K562 (cell line): ENCODE data around the gene SIGLEC6. TPM values are rescaled to one million over a fixed set of nuclear protein-coding genes. Genes with fewer than 3 reads are reported as not detected.

ENCODE experiments used
- ATAC-seq: fragments of 200-7000 bp; cut with Tn5 transposase; 3 replicates; pipeline ENCODE4 v1.9.1; 2020; ENCODE audit warnings: moderate library complexity
- BruUV-seq: library from RNA; stranded (reverse); fragments of 400-500 nt; replicated peaks from 2 replicates; lab custom pipeline; 2021; lab: Mats Ljungman, UMichigan
- CTCF ChIA-PET: fragments of 300-600 bp; formaldehyde crosslinking; extraction: SDS; loops from one replicate; lab custom pipeline; 2021; ENCODE audit warnings: low intra/inter-chr PET ratio; lab: Yijun Ruan, JAX
- POLR2A ChIA-PET: fragments of 300-600, 350-650 bp; sonication (Branson Sonifier 250); formaldehyde crosslinking; extraction: SDS; loops from one replicate; lab custom pipeline; 2021; ENCODE audit warnings: antibody characterized with exemption, inconsistent platforms; lab: Yijun Ruan, JAX
- DNase-seq, 4 experiments: peaks; one replicate each; pipeline versions ENCODE4 v3.0.0 to v3.0.0-alpha.2; 2011 to 2018; ENCODE audit warnings: low spot score in 3 of 4, mixed read lengths in 3 of 4; ENCODE audit errors: extremely low read depth in 1 of 4
- FAIRE-seq: peaks from 2 replicates; lab custom pipeline; 2011; peaks lifted over from hg19 to GRCh38; lab: Jason Lieb, UNC
- H2AFZ ChIP-seq: 2 replicates; pipeline ENCODE4 v1.6.0; 2011; ENCODE audit warnings: low read depth, low read length, control low read depth, inconsistent platforms
- H3K27ac ChIP-seq: fragments of 200-600 bp; 3 replicates; pipeline ENCODE4 v1.8.0; 2011; ENCODE audit warnings: low read depth, mild to moderate bottlenecking, control low read depth, inconsistent platforms, low read length, moderate library complexity, mixed read lengths; ENCODE audit errors: extremely low read depth
- H3K27me3 ChIP-seq, 2 experiments: fragments of 300-600 bp in 1 of 2; 2 replicates in 1 of 2; 3 replicates in 1 of 2; pipeline versions ENCODE4 v1.6.0 to v1.8.0; 2011; ENCODE audit warnings: inconsistent platforms in 2 of 2, low read length in 2 of 2, mild to moderate bottlenecking in 1 of 2, mixed read lengths in 1 of 2, moderate library complexity in 1 of 2; ENCODE audit not compliant: control insufficient read depth in 2 of 2, insufficient read depth in 2 of 2
- H3K36me3 ChIP-seq: fragments of 300-600 bp; 3 replicates; pipeline ENCODE4 v1.8.0; 2011; ENCODE audit warnings: mild to moderate bottlenecking, low read length, inconsistent platforms; ENCODE audit not compliant: control insufficient read depth, insufficient read depth
- H3K4me1 ChIP-seq, 2 experiments: fragments of 200-600 bp in 1 of 2; replicated peaks in 1 of 2; 2 replicates in 1 of 2; 3 replicates in 1 of 2; pipeline versions ENCODE4 v1.5.1 to v1.8.0; 2011; ENCODE audit warnings: inconsistent platforms in 2 of 2, low read length in 2 of 2, mild to moderate bottlenecking in 1 of 2, mixed read lengths in 1 of 2, moderate library complexity in 1 of 2; ENCODE audit not compliant: control insufficient read depth in 2 of 2, insufficient read depth in 2 of 2
- H3K4me2 ChIP-seq: 2 replicates; pipeline ENCODE4 v1.6.1; 2011; ENCODE audit warnings: low read length, control low read depth, inconsistent platforms, mixed read lengths; ENCODE audit not compliant: insufficient read depth
- H3K4me3 ChIP-seq: fragments of 200-600 bp; sonication (generic), shearing (Covaris generic); 2 replicates; pipeline ENCODE4 v1.5.1; 2016; ENCODE audit warnings: control low read depth, inconsistent platforms
- H3K79me2 ChIP-seq: fragments of 200-600 bp; 3 replicates; pipeline ENCODE4 v1.8.0; 2011; ENCODE audit warnings: low read length, inconsistent platforms; ENCODE audit not compliant: control insufficient read depth, insufficient read depth
- H3K9ac ChIP-seq, 2 experiments: 2 replicates each; pipeline versions ENCODE4 v1.6.0 to v1.6.1; 2011; ENCODE audit warnings: low read depth in 2 of 2, low read length in 2 of 2, control low read depth in 1 of 2, inconsistent platforms in 1 of 2, mild to moderate bottlenecking in 1 of 2, mixed read lengths in 1 of 2; ENCODE audit not compliant: insufficient read depth in 1 of 2
- H3K9me1 ChIP-seq: one replicate; pipeline ENCODE4 v1.6.0; 2011; ENCODE audit warnings: inconsistent platforms, mild to moderate bottlenecking, low read length, moderate library complexity; ENCODE audit not compliant: control insufficient read depth, insufficient read depth
- H3K9me3 ChIP-seq: replicated peaks from 2 replicates; pipeline ENCODE4 v1.5.1; 2011; ENCODE audit warnings: low read depth, low read length, inconsistent platforms; ENCODE audit not compliant: control insufficient read depth, insufficient read depth
- H4K20me1 ChIP-seq: replicated peaks from 2 replicates; pipeline ENCODE4 v1.6.1; 2011; ENCODE audit warnings: low read length, inconsistent platforms, mixed read lengths; ENCODE audit not compliant: control insufficient read depth, insufficient read depth
- BACH1 ChIP-seq: fragments of 200-800 bp; sonication (Bioruptor generic); IDR thresholded peaks from 2 replicates; pipeline ENCODE4 v1.6.1; 2016; ENCODE audit warnings: missing genetic modification characterization, missing compliant biosample characterization
- HNRNPLL ChIP-seq: fragments of 200-400 bp; formaldehyde crosslinking; IDR thresholded peaks from 2 replicates; pipeline ENCODE4 v1.6.1; 2017; ENCODE audit warnings: low read length, low read depth, mild to moderate bottlenecking; ENCODE audit not compliant: poor library complexity, severe bottlenecking
- MAFF ChIP-seq: IDR thresholded peaks from 2 replicates; pipeline ENCODE4 v1.6.1; 2012; ENCODE audit warnings: low read length, improper control_type of control experiment
- NFE2L1 ChIP-seq: fragments of 450-650 bp; IDR thresholded peaks from 2 replicates; pipeline ENCODE4 v1.6.1; 2016; ENCODE audit warnings: missing genetic modification characterization, low read depth, mild to moderate bottlenecking, missing compliant biosample characterization, moderate library complexity, borderline replicate concordance
- PML ChIP-seq: IDR thresholded peaks from 2 replicates; pipeline ENCODE4 v1.6.1; 2012; ENCODE audit warnings: low read length, inconsistent platforms
- RB1 ChIP-seq: fragments of 450-650 bp; IDR thresholded peaks from 2 replicates; pipeline ENCODE4 v1.6.1; 2017; ENCODE audit warnings: low read depth, mild to moderate bottlenecking
- SAFB2 ChIP-seq: fragments of 200-400 bp; formaldehyde crosslinking; IDR thresholded peaks from 2 replicates; pipeline ENCODE4 v1.6.1; 2018; ENCODE audit warnings: borderline replicate concordance, low read length, low read depth, moderate library complexity; ENCODE audit not compliant: severe bottlenecking
- SETDB1 ChIP-seq: IDR thresholded peaks from one replicate; pipeline ENCODE4 v1.6.1; 2012; ENCODE audit warnings: low read length, control low read depth, inconsistent platforms
- SOX6 ChIP-seq: fragments of 450-650 bp; IDR thresholded peaks from 2 replicates; pipeline ENCODE4 v1.6.1; 2014; ENCODE audit warnings: mild to moderate bottlenecking
- ZNF347 ChIP-seq: fragments of 450-650 bp; formaldehyde crosslinking; IDR thresholded peaks from 2 replicates; pipeline ENCODE4 v1.4.0; 2020; ENCODE audit warnings: low read depth, mild to moderate bottlenecking, moderate library complexity
- ZNF436 ChIP-seq: fragments of 250-450, 450-650 bp; sonication (Bioruptor Pico); formaldehyde crosslinking; IDR thresholded peaks from 2 replicates; pipeline ENCODE4 v1.7.0; 2020; ENCODE audit warnings: mild to moderate bottlenecking
- WGBS: fragments of 100-300 bp; shearing (Covaris generic); methylation state at CpG from one replicate; pipeline ENCODE4 v1.1.6; 2016; ENCODE audit warnings: low coverage, mixed read lengths; ENCODE audit not compliant: insufficient coverage; ENCODE audit errors: missing lambda C conversion rate; 5-methylcytosine and 5-hydroxymethylcytosine counted together
- in situ Hi-C: fragments of 300-500 bp; cut with MboI; formaldehyde crosslinking; loops from 4 replicates; pipeline ENCODE4 v1.15.0; 2018; ENCODE audit warnings: inconsistent platforms, mixed read lengths
- intact Hi-C: fragments of 100-400 bp; cut with micrococcal nuclease; formaldehyde crosslinking; loops from 2 replicates; pipeline ENCODE4 v1.14.2; 2022
- polyA plus RNA-seq, 8 experiments: library from polyadenylated mRNA; depleted of rRNA in 4 of 8; stranded (reverse) in 5 of 8; unstranded in 3 of 8; fragments of >200 nt; fragmentation: Nextera tagmentation in 2 of 8; fragmentation: Illumina TruSeq in 1 of 8; extraction: Ambion mirVana in 2 of 8; extraction: Trizol in 1 of 8; gene quantifications; 2 replicates each; pipeline versions ENCODE4 v1.2.1 to v1.2.3, GENCODE V29; 2011 to 2014; ENCODE audit warnings: inconsistent platforms in 1 of 8, missing spikeins in 1 of 8
- total RNA-seq, 7 experiments: library from RNA; depleted of rRNA in 6 of 7; stranded (reverse); fragments of >200 nt in 6 of 7; fragmentation: Illumina TruSeq in 2 of 7; extraction: Trizol in 2 of 7; gene quantifications; 2 replicates each; pipeline versions ENCODE4 v1.2.1 to v1.2.3, GENCODE V29; 2011 to 2021; ENCODE audit warnings: low replicate concordance in 1 of 7
- TF ChIP-seq, protein P1 (sequence below): fragments of 200-800 bp; sonication (Bioruptor generic); IDR thresholded peaks from 2 replicates; pipeline ENCODE4 v1.6.1; 2017; ENCODE audit warnings: missing genetic modification characterization, missing compliant biosample characterization
- TF ChIP-seq, protein P2 (sequence below), 2 experiments: fragments of 200-800 bp in 1 of 2; sonication (Bioruptor generic) in 1 of 2; sonication (generic) in 1 of 2; formaldehyde crosslinking in 1 of 2; IDR thresholded peaks in 1 of 2; conservative IDR thresholded peaks in 1 of 2; 2 replicates each; pipeline versions ENCODE4 v1.5.0 to v1.6.1; 2016 to 2020; ENCODE audit warnings: missing compliant biosample characterization in 1 of 2, missing genetic modification characterization in 1 of 2, missing genetic modification reagents in 1 of 2
- TF ChIP-seq, protein P3 (sequence below): fragments of 250-450 bp; sonication (Bioruptor Pico); IDR thresholded peaks from 2 replicates; pipeline ENCODE4 v1.8.0; 2022; ENCODE audit warnings: inconsistent platforms, mild to moderate bottlenecking, moderate library complexity, borderline replicate concordance
- TF ChIP-seq, protein P4 (sequence below): IDR thresholded peaks from 2 replicates; pipeline ENCODE4 v1.6.1; 2011; ENCODE audit not compliant: insufficient read length; ENCODE audit errors: extremely low read depth
- TF ChIP-seq, protein P5 (sequence below): fragments of 250-450 bp; sonication (Bioruptor Pico); IDR thresholded peaks from 2 replicates; pipeline ENCODE4 v1.4.0; 2020

The SIGLEC6 gene
- total and polyA plus RNA-seq, 9 of the 15 experiments (the other 6 are each of a cell fraction or from before 2014, with no cell fraction given), result 0.03 to 17.5 (median 0.71) TPM

DNA sequence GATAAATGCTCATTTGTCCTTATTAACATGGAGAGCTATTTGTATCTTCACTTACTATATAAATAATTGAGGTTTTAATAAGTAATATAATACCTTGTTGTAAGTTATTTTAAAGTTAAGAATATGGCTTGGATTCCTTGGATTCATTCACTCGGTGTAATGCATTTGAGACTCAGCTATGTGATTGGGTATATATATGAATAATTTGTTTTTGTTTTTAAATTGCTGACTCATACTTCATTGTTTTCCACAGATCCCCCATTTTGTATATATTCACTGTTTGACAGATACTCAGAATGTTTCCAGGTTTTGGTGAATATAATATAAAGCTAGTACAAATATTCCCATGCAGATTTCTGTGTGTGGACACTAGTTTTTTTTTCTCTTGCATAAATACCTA lies 59.9 kb downstream of the SIGLEC6 start:
- ATAC-seq, result no peak
- DNase-seq, result no peak
- no peak overlapping the region for H3K4me2 ChIP-seq
- no peaks in the 10 kb centered on the region for H4K20me1 ChIP-seq
- FAIRE-seq, result no peak
- no peak overlapping the region for H3K4me3 ChIP-seq
- H3K9me1 ChIP-seq, result no peaks in the 10 kb centered on the region
- H2AFZ ChIP-seq, result no peak overlapping the region
- peak overlapping the region; percentile 11; the same call in 2 of the 3 replicates for H3K27ac ChIP-seq
- CTCF ChIA-PET, result no interaction called here
- no peaks in the 10 kb centered on the region for H3K27me3 ChIP-seq
- peaks cover 17 to 31% of the 10 kb centered on the region in 2 experiments for H3K4me1 ChIP-seq
- H3K79me2 ChIP-seq, result peaks cover 63% of the 10 kb centered on the region
- peaks cover 28% of the 10 kb centered on the region for H3K36me3 ChIP-seq
- H3K9ac ChIP-seq, result no peak overlapping the region
- in situ Hi-C loops, result loop anchor here (10.0 kb wide), 2 partner anchors 93 to 183 kb away; no protein-coding TSS in a partner anchor
- BruUV-seq, result no TSS peak
- peaks cover 2% of the 10 kb centered on the region; the same call in 1 of the 2 replicates for H3K9me3 ChIP-seq
- intact Hi-C loops, result loop anchor here (5.0 kb wide), 2 partner anchors 96 to 171 kb away; no protein-coding TSS in a partner anchor
- POLR2A ChIA-PET, result interaction anchor here (0.6 to 1.4 kb wide), 2 partner anchors 13 to 183 kb away, joined by 3 read pairs; no protein-coding TSS in a partner anchor
- WGBS, result 24% methylated on average over 1 of the region's 1 CpG
- TF ChIP-seq, protein P1, sequence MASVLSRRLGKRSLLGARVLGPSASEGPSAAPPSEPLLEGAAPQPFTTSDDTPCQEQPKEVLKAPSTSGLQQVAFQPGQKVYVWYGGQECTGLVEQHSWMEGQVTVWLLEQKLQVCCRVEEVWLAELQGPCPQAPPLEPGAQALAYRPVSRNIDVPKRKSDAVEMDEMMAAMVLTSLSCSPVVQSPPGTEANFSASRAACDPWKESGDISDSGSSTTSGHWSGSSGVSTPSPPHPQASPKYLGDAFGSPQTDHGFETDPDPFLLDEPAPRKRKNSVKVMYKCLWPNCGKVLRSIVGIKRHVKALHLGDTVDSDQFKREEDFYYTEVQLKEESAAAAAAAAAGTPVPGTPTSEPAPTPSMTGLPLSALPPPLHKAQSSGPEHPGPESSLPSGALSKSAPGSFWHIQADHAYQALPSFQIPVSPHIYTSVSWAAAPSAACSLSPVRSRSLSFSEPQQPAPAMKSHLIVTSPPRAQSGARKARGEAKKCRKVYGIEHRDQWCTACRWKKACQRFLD (CRISPR knock-in tag), result no peak
- TF ChIP-seq PML, result no peak
- TF ChIP-seq MAFF, result peak; percentile 89
- TF ChIP-seq, protein P2, sequence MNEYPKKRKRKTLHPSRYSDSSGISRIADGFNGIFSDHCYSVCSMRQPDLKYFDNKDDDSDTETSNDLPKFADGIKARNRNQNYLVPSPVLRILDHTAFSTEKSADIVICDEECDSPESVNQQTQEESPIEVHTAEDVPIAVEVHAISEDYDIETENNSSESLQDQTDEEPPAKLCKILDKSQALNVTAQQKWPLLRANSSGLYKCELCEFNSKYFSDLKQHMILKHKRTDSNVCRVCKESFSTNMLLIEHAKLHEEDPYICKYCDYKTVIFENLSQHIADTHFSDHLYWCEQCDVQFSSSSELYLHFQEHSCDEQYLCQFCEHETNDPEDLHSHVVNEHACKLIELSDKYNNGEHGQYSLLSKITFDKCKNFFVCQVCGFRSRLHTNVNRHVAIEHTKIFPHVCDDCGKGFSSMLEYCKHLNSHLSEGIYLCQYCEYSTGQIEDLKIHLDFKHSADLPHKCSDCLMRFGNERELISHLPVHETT (CRISPR knock-in tag; conservative IDR thresholded peaks at IDR 0.05 in 1 of 2, IDR thresholded peaks at IDR 0.05 in 1 of 2), result peak in 1 of 2 experiments; percentile 36; a peak in 1 of 4 replicates
- TF ChIP-seq NFE2L1 (tag), result peak; percentile 87
- no peak for TF ChIP-seq SETDB1
- TF ChIP-seq, protein P3, sequence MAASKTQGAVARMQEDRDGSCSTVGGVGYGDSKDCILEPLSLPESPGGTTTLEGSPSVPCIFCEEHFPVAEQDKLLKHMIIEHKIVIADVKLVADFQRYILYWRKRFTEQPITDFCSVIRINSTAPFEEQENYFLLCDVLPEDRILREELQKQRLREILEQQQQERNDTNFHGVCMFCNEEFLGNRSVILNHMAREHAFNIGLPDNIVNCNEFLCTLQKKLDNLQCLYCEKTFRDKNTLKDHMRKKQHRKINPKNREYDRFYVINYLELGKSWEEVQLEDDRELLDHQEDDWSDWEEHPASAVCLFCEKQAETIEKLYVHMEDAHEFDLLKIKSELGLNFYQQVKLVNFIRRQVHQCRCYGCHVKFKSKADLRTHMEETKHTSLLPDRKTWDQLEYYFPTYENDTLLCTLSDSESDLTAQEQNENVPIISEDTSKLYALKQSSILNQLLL (CRISPR knock-in tag), result no peak
- TF ChIP-seq, protein P4, sequence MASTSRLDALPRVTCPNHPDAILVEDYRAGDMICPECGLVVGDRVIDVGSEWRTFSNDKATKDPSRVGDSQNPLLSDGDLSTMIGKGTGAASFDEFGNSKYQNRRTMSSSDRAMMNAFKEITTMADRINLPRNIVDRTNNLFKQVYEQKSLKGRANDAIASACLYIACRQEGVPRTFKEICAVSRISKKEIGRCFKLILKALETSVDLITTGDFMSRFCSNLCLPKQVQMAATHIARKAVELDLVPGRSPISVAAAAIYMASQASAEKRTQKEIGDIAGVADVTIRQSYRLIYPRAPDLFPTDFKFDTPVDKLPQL, result no peak
- TF ChIP-seq BACH1 (tag), result peak; percentile 46; the same call in 1 of the 2 replicates
- TF ChIP-seq SAFB2, result no peak
- 0 out of 2 replicates have a peak, but pooled peaks have one; percentile 16 for TF ChIP-seq SOX6
- TF ChIP-seq HNRNPLL, result no peak
- TF ChIP-seq, protein P5, sequence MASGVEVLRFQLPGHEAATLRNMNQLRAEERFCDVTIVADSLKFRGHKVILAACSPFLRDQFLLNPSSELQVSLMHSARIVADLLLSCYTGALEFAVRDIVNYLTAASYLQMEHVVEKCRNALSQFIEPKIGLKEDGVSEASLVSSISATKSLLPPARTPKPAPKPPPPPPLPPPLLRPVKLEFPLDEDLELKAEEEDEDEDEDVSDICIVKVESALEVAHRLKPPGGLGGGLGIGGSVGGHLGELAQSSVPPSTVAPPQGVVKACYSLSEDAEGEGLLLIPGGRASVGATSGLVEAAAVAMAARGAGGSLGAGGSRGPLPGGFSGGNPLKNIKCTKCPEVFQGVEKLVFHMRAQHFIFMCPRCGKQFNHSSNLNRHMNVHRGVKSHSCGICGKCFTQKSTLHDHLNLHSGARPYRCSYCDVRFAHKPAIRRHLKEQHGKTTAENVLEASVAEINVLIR (CRISPR knock-in tag), result no peak
- no peak for TF ChIP-seq RB1
- TF ChIP-seq ZNF347 (CRISPR knock-in tag), result no peak
- no peak for TF ChIP-seq ZNF436
